OCI-LY3 (cell line): ENCODE measurements around the gene SLC30A4.

Experiments
- H2AFZ ChIP-seq: fragments of 200-600, 300-600 bp; shearing (Covaris generic); 2 replicates; pipeline ENCODE4 v1.6.0; 2014; ENCODE audit warnings: antibody characterized with exemption, low read depth, low read length
- H3K27ac ChIP-seq: fragments of 200-600, 300-600 bp; sonication (generic); 2 replicates; pipeline ENCODE4 v1.5.1; 2014; ENCODE audit warnings: mild to moderate bottlenecking, low read length, moderate library complexity, mixed read lengths
- H3K27me3 ChIP-seq: fragments of 200-600, 300-600 bp; sonication (generic); 2 replicates; pipeline ENCODE4 v1.6.1; 2014; ENCODE audit warnings: low read depth, low read length, mixed read lengths
- H3K36me3 ChIP-seq: fragments of 200-600, 300-600 bp; sonication (generic); replicated peaks from 2 replicates; pipeline ENCODE3; 2014; ENCODE audit warnings: low read depth, low read length, mixed read lengths
- H3K4me1 ChIP-seq: fragments of 300-600, 200-600 bp; sonication (generic); 2 replicates; pipeline ENCODE4 v1.6.1; 2014; ENCODE audit warnings: low read length, mixed read lengths
- H3K4me2 ChIP-seq: fragments of 200-600, 300-600 bp; sonication (generic); 2 replicates; pipeline ENCODE4 v1.6.1; 2014; ENCODE audit warnings: low read length, mixed read lengths
- H3K4me3 ChIP-seq: fragments of 300-600, 200-600 bp; sonication (generic); 2 replicates; pipeline ENCODE4 v1.5.1; 2014; ENCODE audit warnings: antibody characterized with exemption, mild to moderate bottlenecking, low read length, moderate library complexity
- H3K79me2 ChIP-seq: fragments of 300-600, 200-600 bp; shearing (Covaris generic); 2 replicates; pipeline ENCODE4 v1.6.1; 2014; ENCODE audit warnings: mild to moderate bottlenecking, low read length, mixed read lengths
- H3K9ac ChIP-seq: fragments of 300-600, 200-600 bp; shearing (Covaris generic); 2 replicates; pipeline ENCODE4 v1.6.0; 2014; ENCODE audit warnings: mild to moderate bottlenecking, low read length, moderate library complexity
- H3K9me3 ChIP-seq: fragments of 200-600, 300-600 bp; shearing (Covaris generic); 2 replicates; pipeline ENCODE4 v1.6.1; 2014; ENCODE audit warnings: low read length, mixed read lengths; ENCODE audit not compliant: insufficient read depth
- H4K20me1 ChIP-seq: fragments of 200-600, 300-600 bp; sonication (generic); 2 replicates; pipeline ENCODE4 v1.6.1; 2016; ENCODE audit warnings: low read length, mixed read lengths; ENCODE audit not compliant: insufficient read depth
- EZH2phosphoT487 ChIP-seq: fragments of 200-600 bp; shearing (Covaris generic); IDR thresholded peaks from 2 replicates; pipeline ENCODE4 v1.6.1; 2018; ENCODE audit warnings: antibody characterized with exemption, mixed run types, low read depth
- TF ChIP-seq, protein P1 (sequence below): fragments of 200-600, 300-600 bp; sonication (generic); IDR thresholded peaks from 2 replicates; pipeline ENCODE4 v1.5.1; 2014; ENCODE audit warnings: antibody characterized with exemption, low read length, low read depth

The SLC30A4 gene, protein sequence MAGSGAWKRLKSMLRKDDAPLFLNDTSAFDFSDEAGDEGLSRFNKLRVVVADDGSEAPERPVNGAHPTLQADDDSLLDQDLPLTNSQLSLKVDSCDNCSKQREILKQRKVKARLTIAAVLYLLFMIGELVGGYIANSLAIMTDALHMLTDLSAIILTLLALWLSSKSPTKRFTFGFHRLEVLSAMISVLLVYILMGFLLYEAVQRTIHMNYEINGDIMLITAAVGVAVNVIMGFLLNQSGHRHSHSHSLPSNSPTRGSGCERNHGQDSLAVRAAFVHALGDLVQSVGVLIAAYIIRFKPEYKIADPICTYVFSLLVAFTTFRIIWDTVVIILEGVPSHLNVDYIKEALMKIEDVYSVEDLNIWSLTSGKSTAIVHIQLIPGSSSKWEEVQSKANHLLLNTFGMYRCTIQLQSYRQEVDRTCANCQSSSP

DNA sequence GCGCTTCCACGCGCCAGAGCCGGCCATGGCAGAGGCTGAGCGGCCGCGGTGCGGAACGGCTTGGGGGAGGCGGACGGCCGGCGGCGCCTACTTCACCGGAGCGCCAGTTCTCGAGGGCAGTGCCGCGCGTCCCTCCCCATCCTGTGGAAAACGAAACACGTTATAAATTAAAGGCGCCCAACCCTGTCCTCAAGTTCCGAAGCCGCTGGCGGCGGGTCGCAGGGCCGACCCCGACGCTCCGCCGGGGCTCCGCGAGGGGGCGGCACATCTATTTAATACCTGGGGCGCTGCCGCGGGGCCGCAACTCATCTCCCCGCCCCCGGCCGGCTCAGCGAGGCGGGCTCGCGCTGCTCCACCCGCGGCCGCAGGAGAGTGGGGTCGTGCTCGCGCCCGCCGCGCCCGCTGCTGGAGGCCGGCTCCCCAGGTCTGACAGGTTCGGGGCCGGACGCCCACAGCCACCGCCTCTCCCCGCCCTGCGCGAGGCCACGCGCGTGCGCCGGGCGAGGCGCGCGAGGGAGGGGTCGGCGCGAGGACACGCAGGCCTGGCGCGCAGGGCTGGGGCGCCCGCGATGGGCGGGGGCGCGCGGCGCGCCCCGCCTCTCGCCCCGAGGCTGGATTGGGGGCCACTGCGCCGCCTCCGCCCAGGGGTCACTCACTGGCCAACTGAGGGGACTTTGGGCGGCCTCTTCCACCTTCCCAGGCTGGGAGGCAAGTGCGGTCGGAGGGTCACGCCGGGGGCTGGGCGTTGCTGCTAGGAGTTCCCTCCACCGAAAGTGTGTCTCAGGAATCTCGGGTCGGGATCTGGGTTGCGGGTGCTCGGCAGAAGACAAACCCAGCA lies at the start of gene SLC30A4:
Gene SLC30A4, minus strand, starts transcription at position 428 of the 838 bp plus-strand sequence. Its CDS starts 401 bp downstream, at position 27.
- Histone ChIP-seq H4K20me1 (no peaks in the 10 kb centered on the region), H3K4me1 (peaks cover 12% of the 10 kb centered on the region; the same call in 1 of the 2 replicates), H3K4me2 (peak within 1 kb of the TSS; percentile 96), H3K27ac (no peak within 1 kb of the TSS), H3K9me3 (no peaks in the 10 kb centered on the region), H3K36me3 (no peaks in the 10 kb centered on the region), H3K27me3 (peaks cover 16% of the 10 kb centered on the region), H2AFZ (peak within 1 kb of the TSS; percentile 84), H3K9ac (peak within 1 kb of the TSS; percentile 57), H3K4me3 (peak within 1 kb of the TSS; percentile 79), H3K79me2 (no peaks in the 10 kb centered on the region)
- no peak for TF ChIP-seq EZH2phosphoT487
- TF ChIP-seq, protein P1, sequence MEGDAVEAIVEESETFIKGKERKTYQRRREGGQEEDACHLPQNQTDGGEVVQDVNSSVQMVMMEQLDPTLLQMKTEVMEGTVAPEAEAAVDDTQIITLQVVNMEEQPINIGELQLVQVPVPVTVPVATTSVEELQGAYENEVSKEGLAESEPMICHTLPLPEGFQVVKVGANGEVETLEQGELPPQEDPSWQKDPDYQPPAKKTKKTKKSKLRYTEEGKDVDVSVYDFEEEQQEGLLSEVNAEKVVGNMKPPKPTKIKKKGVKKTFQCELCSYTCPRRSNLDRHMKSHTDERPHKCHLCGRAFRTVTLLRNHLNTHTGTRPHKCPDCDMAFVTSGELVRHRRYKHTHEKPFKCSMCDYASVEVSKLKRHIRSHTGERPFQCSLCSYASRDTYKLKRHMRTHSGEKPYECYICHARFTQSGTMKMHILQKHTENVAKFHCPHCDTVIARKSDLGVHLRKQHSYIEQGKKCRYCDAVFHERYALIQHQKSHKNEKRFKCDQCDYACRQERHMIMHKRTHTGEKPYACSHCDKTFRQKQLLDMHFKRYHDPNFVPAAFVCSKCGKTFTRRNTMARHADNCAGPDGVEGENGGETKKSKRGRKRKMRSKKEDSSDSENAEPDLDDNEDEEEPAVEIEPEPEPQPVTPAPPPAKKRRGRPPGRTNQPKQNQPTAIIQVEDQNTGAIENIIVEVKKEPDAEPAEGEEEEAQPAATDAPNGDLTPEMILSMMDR: peak; percentile 49

DNA sequence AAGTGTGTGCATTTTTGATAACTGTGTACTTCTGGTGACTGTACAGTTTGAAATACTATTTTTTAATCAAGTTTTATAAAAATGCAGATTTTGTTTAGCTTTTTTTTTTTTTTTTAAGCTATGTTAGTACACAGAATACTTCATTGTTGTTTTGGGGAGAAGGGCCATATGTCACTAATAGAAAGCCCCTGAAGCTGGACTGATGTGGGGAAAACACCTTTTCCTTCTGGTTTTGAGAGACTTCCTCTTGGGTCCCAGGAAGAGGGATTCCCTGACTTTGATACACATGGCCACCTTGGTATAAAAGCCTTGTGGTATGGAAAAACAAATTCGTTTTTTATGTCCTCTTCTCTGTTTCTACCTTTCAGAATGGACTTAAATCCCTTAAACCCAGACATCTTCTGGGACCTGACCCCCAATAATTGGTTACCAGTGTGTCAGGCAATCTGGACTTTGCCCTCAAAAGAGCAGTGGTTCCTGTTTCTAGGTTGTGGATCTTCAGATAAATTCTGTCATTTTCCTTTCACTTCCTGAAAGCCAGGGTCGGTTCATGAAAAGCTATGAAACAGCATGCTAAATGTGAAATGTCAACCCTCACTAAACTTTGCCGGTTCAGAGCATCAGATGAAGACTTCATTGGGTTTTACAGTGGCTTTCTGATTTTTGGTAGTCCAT lies 33.5 kb upstream of the SLC30A4 start:
- Histone ChIP-seq H3K36me3 (no peaks in the 10 kb centered on the region), H3K27me3 (no peaks in the 10 kb centered on the region; the same call in 1 of the 2 replicates), H3K9me3 (no peaks in the 10 kb centered on the region), H4K20me1 (no peaks in the 10 kb centered on the region), H3K4me3 (no peak overlapping the region), H3K4me1 (peaks cover 11% of the 10 kb centered on the region), H3K27ac (no peak overlapping the region), H3K9ac (no peak overlapping the region), H2AFZ (no peak overlapping the region), H3K4me2 (peak overlapping the region; percentile 31; the same call in 1 of the 2 replicates), H3K79me2 (no peaks in the 10 kb centered on the region)
- TF ChIP-seq, protein P1: no peak
- no peak for TF ChIP-seq EZH2phosphoT487

DNA sequence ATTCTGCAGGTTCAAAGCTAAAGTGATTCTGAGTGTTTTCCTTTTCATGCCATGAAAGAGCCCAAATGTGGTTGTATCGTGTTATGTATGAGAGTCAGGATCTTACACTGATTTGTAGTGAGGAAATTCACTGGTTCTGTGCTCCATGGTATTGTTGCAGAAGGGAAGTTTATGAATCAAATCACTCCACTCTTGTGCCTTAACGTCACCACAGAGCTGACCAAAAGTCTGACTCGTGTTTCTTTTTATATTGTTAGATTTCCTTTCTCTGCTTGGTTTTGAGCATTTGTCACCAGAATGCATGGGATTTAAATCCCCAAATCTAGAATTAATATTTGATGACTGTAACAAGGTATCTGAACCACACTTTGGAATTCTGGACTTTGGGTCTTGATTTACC lies 29.1 kb upstream of the SLC30A4 start:
- no peak overlapping the region for H3K4me3 ChIP-seq
- H4K20me1 ChIP-seq: no peaks in the 10 kb centered on the region
- peaks cover 10% of the 10 kb centered on the region for H3K4me1 ChIP-seq
- no peak overlapping the region for H3K4me2 ChIP-seq
- no peaks in the 10 kb centered on the region for H3K9me3 ChIP-seq
- no peak overlapping the region for H3K9ac ChIP-seq
- no peak overlapping the region for H2AFZ ChIP-seq
- no peak overlapping the region for H3K27ac ChIP-seq
- H3K27me3 ChIP-seq: no peaks in the 10 kb centered on the region; the same call in 1 of the 2 replicates
- H3K79me2 ChIP-seq: no peaks in the 10 kb centered on the region
- TF ChIP-seq, protein P1: no peak
- TF ChIP-seq EZH2phosphoT487: no peak
- no peaks in the 10 kb centered on the region for H3K36me3 ChIP-seq
